ENCODE results near the gene ZNF275. TPM values are rescaled to one million over a fixed set of nuclear protein-coding genes. Genes with fewer than 3 reads are reported as not detected.

Gene ZNF275
- total RNA-seq, 1 donor from 2014 or later, result 14.8 TPM

GRCh38 chrX:153343674-153344073 lies 9.7 kb downstream of the ZNF275 start:
- peaks cover 38% of the 10 kb centered on the region for H3K79me2 ChIP-seq (ENCODE audit: insufficient read depth, low read length)
- H3K27me3 ChIP-seq (ENCODE audit: insufficient read depth, low read length), result no peaks in the 10 kb centered on the region
- FAIRE-seq (no peak), DNase-seq (ENCODE audit: low read depth) (no peak)
- H3K27me3 Mint-ChIP-seq (ENCODE audit: low read depth, unreplicated experiment), result no peaks in the 10 kb centered on the region
- H4K20me1 ChIP-seq (ENCODE audit: insufficient read depth, low read length), result peaks cover 43% of the 10 kb centered on the region
- peaks cover 4% of the 10 kb centered on the region for H3K4me1 ChIP-seq (ENCODE audit: insufficient read depth, low read length)
- TF ChIP-seq EZH2 (IDR thresholded peaks at IDR 0.05; ENCODE audit: insufficient read depth, low read length) (no peak), CTCF (IDR thresholded peaks at IDR 0.05; ENCODE audit: insufficient read depth, low read depth, low read length) (no peak)
- H3K4me3 ChIP-seq (ENCODE audit: insufficient read depth, low read depth, low read length), result no peak overlapping the region
- H3K4me3 Mint-ChIP-seq (ENCODE audit: unreplicated experiment), result no peak overlapping the region
- no peaks in the 10 kb centered on the region for H3K9me3 ChIP-seq (ENCODE audit: insufficient read depth, low read depth, low read length)
- no peak overlapping the region for H3K9ac ChIP-seq (ENCODE audit: low read length)
- no peak overlapping the region for H3K4me2 ChIP-seq (ENCODE audit: low read length)
- no peak overlapping the region for H3K27ac ChIP-seq (ENCODE audit: low read depth, low read length)
- H3K27ac Mint-ChIP-seq (ENCODE audit: unreplicated experiment), result no peak overlapping the region
- H3K36me3 Mint-ChIP-seq (ENCODE audit: low read depth, unreplicated experiment), result no peaks in the 10 kb centered on the region
- H3K9me3 Mint-ChIP-seq (ENCODE audit: unreplicated experiment), result no peaks in the 10 kb centered on the region
- H3K36me3 ChIP-seq (ENCODE audit: insufficient read depth, low read length), result peaks cover 4% of the 10 kb centered on the region
- no peak overlapping the region for H2AFZ ChIP-seq (ENCODE audit: low read depth, low read length)
- no peaks in the 10 kb centered on the region for H3K4me1 Mint-ChIP-seq (ENCODE audit: low read depth, unreplicated experiment)

GRCh38 chrX:153347530-153347929 lies 13.6 kb downstream of the ZNF275 start:
- Histone ChIP-seq H3K4me3 (ENCODE audit: insufficient read depth, low read depth, low read length) (no peak overlapping the region), H3K9ac (ENCODE audit: low read length) (no peak overlapping the region), H3K27me3 (ENCODE audit: insufficient read depth, low read length) (no peaks in the 10 kb centered on the region), H3K79me2 (ENCODE audit: insufficient read depth, low read length) (peaks cover 24% of the 10 kb centered on the region), H2AFZ (ENCODE audit: low read depth, low read length) (no peak overlapping the region), H3K36me3 (ENCODE audit: insufficient read depth, low read length) (peaks cover 2% of the 10 kb centered on the region), H3K9me3 (ENCODE audit: insufficient read depth, low read depth, low read length) (no peaks in the 10 kb centered on the region), H3K27ac (ENCODE audit: low read depth, low read length) (no peak overlapping the region), H4K20me1 (ENCODE audit: insufficient read depth, low read length) (peaks cover 28% of the 10 kb centered on the region), H3K4me2 (ENCODE audit: low read length) (no peak overlapping the region), H3K4me1 (ENCODE audit: insufficient read depth, low read length) (no peaks in the 10 kb centered on the region)
- Mint-ChIP-seq H3K27ac (ENCODE audit: unreplicated experiment) (no peak overlapping the region), H3K4me3 (ENCODE audit: unreplicated experiment) (no peak overlapping the region), H3K27me3 (ENCODE audit: low read depth, unreplicated experiment) (no peaks in the 10 kb centered on the region), H3K9me3 (ENCODE audit: unreplicated experiment) (no peaks in the 10 kb centered on the region), H3K36me3 (ENCODE audit: low read depth, unreplicated experiment) (no peaks in the 10 kb centered on the region), H3K4me1 (ENCODE audit: low read depth, unreplicated experiment) (no peaks in the 10 kb centered on the region)
- no peak for DNase-seq (ENCODE audit: low read depth)
- no peak for FAIRE-seq
- TF ChIP-seq EZH2 (IDR thresholded peaks at IDR 0.05; ENCODE audit: insufficient read depth, low read length), result no peak
- TF ChIP-seq CTCF (IDR thresholded peaks at IDR 0.05; ENCODE audit: insufficient read depth, low read depth, low read length), result no peak

GRCh38 chrX:153348421-153348820 lies 14.5 kb downstream of the ZNF275 start:
- H2AFZ ChIP-seq (ENCODE audit: low read depth, low read length), result no peak overlapping the region
- H3K79me2 ChIP-seq (ENCODE audit: insufficient read depth, low read length), result peaks cover 15% of the 10 kb centered on the region
- H3K9ac ChIP-seq (ENCODE audit: low read length), result no peak overlapping the region
- H3K9me3 Mint-ChIP-seq (ENCODE audit: unreplicated experiment), result no peaks in the 10 kb centered on the region
- FAIRE-seq (no peak), DNase-seq (ENCODE audit: low read depth) (no peak)
- H3K36me3 Mint-ChIP-seq (ENCODE audit: low read depth, unreplicated experiment), result no peaks in the 10 kb centered on the region
- peaks cover 2% of the 10 kb centered on the region for H3K36me3 ChIP-seq (ENCODE audit: insufficient read depth, low read length)
- H3K27ac ChIP-seq (ENCODE audit: low read depth, low read length), result no peak overlapping the region
- H3K27me3 ChIP-seq (ENCODE audit: insufficient read depth, low read length), result no peaks in the 10 kb centered on the region
- H3K4me2 ChIP-seq (ENCODE audit: low read length), result no peak overlapping the region
- TF ChIP-seq CTCF (IDR thresholded peaks at IDR 0.05; ENCODE audit: insufficient read depth, low read depth, low read length) (no peak), EZH2 (IDR thresholded peaks at IDR 0.05; ENCODE audit: insufficient read depth, low read length) (no peak)
- peaks cover 22% of the 10 kb centered on the region for H4K20me1 ChIP-seq (ENCODE audit: insufficient read depth, low read length)
- no peaks in the 10 kb centered on the region for H3K4me1 ChIP-seq (ENCODE audit: insufficient read depth, low read length)
- H3K9me3 ChIP-seq (ENCODE audit: insufficient read depth, low read depth, low read length), result no peaks in the 10 kb centered on the region
- no peaks in the 10 kb centered on the region for H3K27me3 Mint-ChIP-seq (ENCODE audit: low read depth, unreplicated experiment)
- H3K4me3 Mint-ChIP-seq (ENCODE audit: unreplicated experiment), result no peak overlapping the region
- no peak overlapping the region for H3K4me3 ChIP-seq (ENCODE audit: insufficient read depth, low read depth, low read length)
- no peak overlapping the region for H3K27ac Mint-ChIP-seq (ENCODE audit: unreplicated experiment)
- H3K4me1 Mint-ChIP-seq (ENCODE audit: low read depth, unreplicated experiment), result no peaks in the 10 kb centered on the region

All from astrocyte (in vitro differentiated cells and primary cell).